ENCODE data around the gene FCER1G. TPM values are rescaled to one million over a fixed set of nuclear protein-coding genes. Genes with fewer than 3 reads are reported as not detected.

FCER1G gene
- total and polyA plus RNA-seq, 2 of the 8 experiments (the other 6 are each of a cell fraction or from before 2014, with no cell fraction given) = 1.6 TPM; not detected in 1

GRCh38 chr1:161259765-161260164 lies 44.7 kb downstream of the FCER1G start:
- Histone ChIP-seq H4K91ac (replicated peaks; ENCODE audit: insufficient read length, low read length) (no peak overlapping the region), H3K4ac (replicated peaks; ENCODE audit: insufficient read length, low read depth, low read length) (no peak overlapping the region), H2AK5ac (ENCODE audit: low read depth, low read length) (no peak overlapping the region), H2BK5ac (ENCODE audit: low read depth, low read length) (no peak overlapping the region), H3K23ac (ENCODE audit: insufficient read length) (no peak overlapping the region), H3K14ac (ENCODE audit: insufficient read length) (no peak overlapping the region), H3K9me3 (ENCODE audit: insufficient read depth in 2 of 2, low read depth in 1 of 2, low read length in 1 of 2) (peaks cover 11 to 12% of the 10 kb centered on the region in 2 experiments), H4K8ac (ENCODE audit: extremely low read depth, insufficient read depth, low read length) (no peak overlapping the region), H3K9ac (replicated peaks in 1 of 4; ENCODE audit: extremely low read depth in 1 of 4, low read depth in 3 of 4, low read length in 3 of 4) (no peak overlapping the region), H2BK15ac (ENCODE audit: low read length) (no peak overlapping the region), H2BK20ac (ENCODE audit: low read length) (no peak overlapping the region), H3K18ac (ENCODE audit: extremely low read depth, low read length) (no peak overlapping the region), H4K5ac (ENCODE audit: insufficient read length, low read depth, low read length) (no peak overlapping the region), H3K27me3 (replicated peaks in 1 of 4; ENCODE audit: control insufficient read depth in 3 of 4, extremely low read depth in 1 of 4, insufficient read depth in 3 of 4, low read length in 3 of 4) (peaks cover 7 to 25% (median 22%) of the 10 kb centered on the region in 4 experiments), H2AFZ (ENCODE audit: low read length) (no peak overlapping the region), H4K20me1 (replicated peaks in 1 of 2; ENCODE audit: control insufficient read depth in 1 of 2, insufficient read depth in 2 of 2, low read length in 2 of 2) (no peaks in the 10 kb centered on the region), H3K4me3 (ENCODE audit: extremely low read depth in 1 of 4, insufficient read depth in 2 of 4, low read depth in 3 of 4, low read length in 4 of 4) (no peak overlapping the region; a peak in 1 of 8 replicates), H2BK120ac (replicated peaks; ENCODE audit: low read depth, low read length) (no peak overlapping the region), H3K4me1 (replicated peaks in 1 of 4; ENCODE audit: control insufficient read depth in 3 of 4, insufficient read depth in 4 of 4, low read length in 3 of 4) (peaks cover 0 to 8% (median 3%) of the 10 kb centered on the region in 4 experiments; a peak in 3 of 7 replicates), H3K79me1 (ENCODE audit: low read depth, low read length) (no peaks in the 10 kb centered on the region), H3K56ac (replicated peaks; ENCODE audit: insufficient read length, low read depth, low read length) (no peak overlapping the region), H3K79me2 (ENCODE audit: control insufficient read depth in 1 of 2, insufficient read depth in 2 of 2, low read length in 2 of 2) (no peaks in the 10 kb centered on the region), H3K4me2 (ENCODE audit: insufficient read depth in 1 of 2, low read depth in 2 of 2, low read length in 2 of 2) (peak overlapping the region in 1 of 2 experiments; percentile 94; a peak in 1 of 4 replicates), H3K23me2 (ENCODE audit: low read depth, low read length) (peaks cover 9% of the 10 kb centered on the region), H2BK12ac (ENCODE audit: low read depth, low read length) (no peak overlapping the region), H3K36me3 (ENCODE audit: control insufficient read depth in 2 of 4, insufficient read depth in 4 of 4, low read length in 3 of 4) (peaks cover 0 to 3% (median 0%) of the 10 kb centered on the region in 4 experiments; a peak in 1 of 8 replicates), H3K27ac (ENCODE audit: low read depth, low read length) (no peak overlapping the region)
- FAIRE-seq = no peak
- POLR2A ChIA-PET (ENCODE audit: partially characterized antibody) = interaction anchor here (0.7 to 3.6 kb wide), 6 partner anchors 11 to 54 kb away, joined by 3 to 23 read pairs (median 3); partner anchors contain the start of gene SDHC
- CTCF ChIA-PET (ENCODE audit: partially characterized antibody) = interaction anchor here (0.7 to 5.8 kb wide), 11 partner anchors 9 to 63 kb away, joined by 3 to 67 read pairs (median 10); partner anchors contain the start of genes NDUFS2 and TOMM40L
- no peak for DNase-seq (ENCODE audit: low read depth in 1 of 2, low spot score in 2 of 2)
- 84% methylated on average over 1 of the region's 1 CpG; no CpG with 5 or more reads in 1 of the 2 experiments for WGBS, 2 experiments (ENCODE audit: extremely low coverage in 1 of 2, insufficient coverage in 1 of 2, insufficient read length in 1 of 2, insufficient replicate concordance in 2 of 2, low coverage in 1 of 2, low lambda C conversion rate in 2 of 2, missing lambda C conversion rate in 1 of 2)
- TF ChIP-seq GTF2F1 (IDR thresholded peaks at IDR 0.05; ENCODE audit: borderline replicate concordance, low read depth, low read length) = no peak
